HG03469 (cell line): ENCODE results near the gene MYO5A.
"Not testable (repeated sequence)": the region's sequence is repeated elsewhere in the genome, so short reads cannot be mapped to it uniquely, and the experiment has no call there.

ENCODE experiments used
- ATAC-seq: cut with Tn5 transposase; IDR thresholded peaks from one replicate; pipeline ENCODE4 v1.9.1; 2021; ENCODE audit warnings: mild to moderate bottlenecking, moderate library complexity, moderate number of reproducible peaks; ENCODE audit not compliant: unreplicated experiment

MYO5A gene

DNA sequence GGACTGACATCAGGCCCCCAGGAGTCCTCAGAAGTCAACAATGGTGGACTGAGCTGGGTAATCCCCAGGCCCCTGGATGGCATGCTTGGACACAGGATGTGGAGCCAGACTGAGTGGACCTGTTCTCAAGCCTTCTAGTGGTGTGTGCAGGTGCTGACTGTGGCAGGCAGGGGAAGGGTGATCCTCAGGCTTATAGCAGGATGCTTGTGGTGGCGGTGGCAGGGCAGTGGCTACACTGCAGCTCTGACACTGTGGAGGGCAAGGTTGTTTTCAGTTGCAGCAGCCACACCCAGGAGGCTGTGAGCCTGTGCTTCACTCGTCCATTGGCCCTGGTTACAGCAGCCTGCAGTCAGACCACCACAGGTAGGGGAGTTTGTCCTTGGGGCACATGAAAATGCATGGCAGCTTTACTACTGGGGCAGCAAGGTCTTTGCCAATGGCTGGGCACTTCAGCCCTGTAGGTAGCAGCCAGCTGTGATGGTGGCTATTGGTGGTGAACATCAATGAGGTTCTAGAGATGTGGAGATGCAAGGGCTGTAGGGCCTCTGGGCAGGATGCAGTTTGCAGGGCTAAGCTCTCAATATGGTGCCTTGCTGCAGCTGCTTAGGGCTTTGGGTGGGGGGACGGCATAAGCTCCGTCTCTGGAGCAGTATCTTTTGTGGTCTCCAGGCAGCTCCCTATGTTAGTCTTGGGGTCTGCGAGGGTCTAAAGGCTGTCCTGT lies 17.5 kb upstream of the MYO5A start:
- ATAC-seq: no peak

- ATAC-seq: no peak
Measured at GRCh38 chr15:52540374-52541012, 11.8 kb upstream of the MYO5A start.

DNA sequence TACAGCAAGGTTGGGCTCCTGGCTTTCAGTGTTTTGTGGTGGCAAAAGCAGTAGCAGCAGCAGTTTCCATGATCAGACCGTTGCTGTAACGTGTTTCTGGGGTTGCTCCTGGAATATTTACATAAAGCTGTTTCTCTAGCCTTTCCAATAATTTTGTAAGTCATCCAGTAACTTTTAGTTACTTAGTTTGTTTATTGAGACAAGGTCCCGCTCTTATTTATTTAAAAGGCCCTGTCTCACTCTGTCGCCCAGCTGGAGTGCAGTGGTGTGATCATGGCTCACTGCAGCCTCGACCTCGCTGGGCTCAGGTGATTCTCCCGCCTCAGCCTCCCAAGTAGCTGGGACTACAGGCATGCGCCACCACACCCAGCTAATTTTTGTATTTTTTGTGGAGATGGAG lies 8.8 kb upstream of the MYO5A start:
- ATAC-seq: no peak

DNA sequence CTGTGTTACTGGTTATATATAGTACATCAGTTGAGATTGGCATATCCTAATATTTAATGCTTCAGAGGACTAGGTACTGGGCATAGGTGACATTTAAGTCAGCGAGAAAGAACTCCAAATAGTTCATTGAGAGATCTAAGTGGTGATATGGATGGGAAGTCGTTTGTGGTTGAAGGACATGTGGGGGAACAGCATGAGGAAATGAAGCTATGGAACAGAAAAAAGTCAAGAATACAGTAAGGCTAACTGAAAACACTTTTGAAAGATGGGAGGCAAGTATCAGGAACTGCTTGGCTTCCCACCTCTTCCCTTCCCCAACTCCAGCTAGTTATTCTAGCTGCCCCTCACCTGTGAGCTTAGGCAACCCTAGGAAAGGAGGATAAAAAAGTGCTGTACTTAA lies 3.7 kb upstream of the MYO5A start:
- ATAC-seq: no peak

- no peak for ATAC-seq
Measured at GRCh38 chr15:52529940-52530339, 1.3 kb upstream of the MYO5A start.

DNA sequence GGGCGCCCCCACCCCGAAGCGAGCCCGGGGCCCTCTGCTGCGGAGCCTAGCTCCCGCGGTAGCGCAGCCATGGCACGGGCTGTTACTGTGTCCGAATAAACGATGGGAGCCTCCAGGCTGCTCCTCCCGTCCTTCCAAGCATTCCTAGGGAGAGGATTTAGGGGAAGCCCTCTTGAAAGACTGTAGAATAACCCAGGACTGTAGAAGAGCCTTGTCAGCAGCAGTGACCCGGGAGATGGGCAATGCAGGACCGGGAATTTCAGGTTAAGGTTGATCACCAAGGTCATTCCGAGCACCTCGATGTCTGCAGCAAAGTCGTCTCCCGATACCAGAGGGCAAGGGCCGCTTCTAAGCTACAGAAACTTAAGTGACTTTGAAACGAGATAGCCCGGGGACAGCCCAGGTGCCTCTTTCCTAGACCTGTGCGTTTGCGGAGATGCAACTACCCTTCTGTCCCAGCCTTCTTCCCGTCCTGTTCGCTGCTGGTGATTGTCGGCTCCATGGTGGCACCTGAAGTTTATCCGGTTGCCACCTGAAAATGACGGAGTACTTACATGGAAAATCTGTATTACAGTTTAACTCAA lies 753 bp upstream of the MYO5A start:
- ATAC-seq: no peak

DNA sequence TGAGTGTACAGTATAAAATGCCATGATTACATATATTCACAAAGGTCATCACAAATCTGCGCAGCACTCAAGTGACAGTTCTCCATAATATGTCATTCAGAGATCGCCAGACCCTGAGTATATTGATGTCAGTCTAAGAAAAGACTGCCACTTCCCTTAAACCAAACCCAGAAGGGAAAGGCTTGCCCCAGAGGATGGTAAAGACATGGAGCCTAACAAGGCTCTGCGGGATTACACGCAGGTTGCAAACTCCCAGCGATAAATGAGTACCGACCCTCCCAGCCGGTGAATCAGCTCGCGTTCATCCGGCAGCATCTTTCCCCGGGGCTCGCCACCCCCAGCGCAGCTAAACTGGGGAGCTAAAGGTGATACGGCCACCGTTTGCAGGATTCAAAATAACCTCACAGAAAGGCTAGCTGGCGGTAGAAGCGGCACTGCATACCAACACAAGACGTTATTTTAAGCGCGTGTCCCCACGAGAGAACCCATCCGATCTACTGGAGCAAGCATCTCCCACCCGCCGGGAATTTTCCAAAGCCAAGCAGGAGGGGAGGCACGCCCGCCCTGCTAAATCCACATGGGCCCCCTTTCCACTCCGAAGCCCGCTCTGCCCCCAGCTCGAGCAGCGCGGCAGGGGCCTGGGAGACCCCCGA lies 643 bp downstream of the MYO5A start:
- no peak for ATAC-seq

DNA sequence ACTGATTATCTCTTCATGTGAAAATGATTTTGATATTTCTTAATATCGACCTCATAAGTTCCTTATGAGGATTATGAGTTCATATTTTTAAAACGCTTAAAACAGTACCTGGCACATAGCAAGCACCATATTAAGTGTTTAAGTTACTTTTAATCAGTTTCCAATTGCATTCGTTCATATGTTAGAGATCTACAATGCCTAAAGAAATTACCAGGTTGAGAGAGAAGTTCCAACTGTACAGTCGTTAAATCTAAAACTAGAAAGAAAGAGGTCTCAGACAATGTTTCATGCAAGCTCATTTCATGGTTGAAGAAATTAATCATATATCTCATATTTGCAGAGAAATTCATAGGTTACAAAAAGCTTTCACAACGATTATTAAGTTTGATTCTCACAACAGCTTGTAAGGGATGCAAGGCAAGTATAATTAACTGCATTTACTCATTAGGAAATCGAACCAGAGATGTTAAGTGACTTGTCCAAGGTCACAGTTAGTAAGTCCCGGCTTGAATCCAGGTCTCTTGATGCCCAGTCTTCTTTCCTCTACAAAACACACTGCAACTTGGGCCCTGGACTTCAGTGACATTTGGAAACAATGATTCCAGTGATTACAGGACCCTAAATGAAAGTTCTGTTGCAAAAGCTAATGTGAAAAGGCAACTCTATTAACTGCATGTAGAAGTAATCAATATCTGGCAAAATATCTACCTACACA lies 1.3 kb downstream of the MYO5A start:
- ATAC-seq: no peak

DNA sequence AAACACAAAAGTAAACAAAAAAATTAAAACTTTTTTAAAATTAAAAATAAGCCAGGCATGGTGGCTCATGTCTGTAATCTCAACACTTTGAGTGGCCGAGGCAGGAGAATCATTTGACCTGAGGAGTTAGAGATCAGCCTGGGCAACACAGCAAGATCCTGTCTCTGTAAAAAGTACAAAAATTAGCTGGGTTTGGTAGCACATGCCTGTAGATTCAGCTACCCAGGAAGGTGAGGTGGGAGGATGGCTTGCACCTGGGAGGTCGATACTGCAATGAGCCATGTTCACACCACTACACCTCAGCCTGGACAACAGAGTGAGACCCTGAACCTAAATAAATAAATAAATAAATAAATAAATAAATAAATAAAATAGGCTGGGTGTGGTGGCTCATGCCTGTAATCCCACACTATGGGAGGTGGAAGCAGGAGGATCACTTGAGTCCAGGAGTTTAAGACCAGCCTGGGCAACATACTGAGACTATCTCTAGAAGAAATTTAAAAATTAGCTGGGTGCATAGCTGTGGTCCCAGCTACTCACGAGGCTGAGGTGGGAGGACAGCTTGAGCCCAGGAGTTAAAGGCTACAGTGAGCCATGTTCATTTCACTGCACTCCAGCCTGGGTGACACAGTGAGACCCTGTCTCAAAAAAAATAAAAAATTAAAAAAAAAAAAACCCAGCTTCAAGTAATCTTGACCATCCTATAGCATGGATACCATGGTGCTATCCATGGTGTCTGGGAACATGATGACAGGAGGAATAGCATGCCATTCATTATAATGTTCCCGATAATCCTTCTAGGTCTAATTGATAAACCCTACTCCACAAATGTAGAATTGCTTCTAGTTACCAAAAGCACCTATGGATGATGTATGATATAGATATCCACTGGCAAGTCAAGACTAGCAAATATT lies 4.2 kb downstream of the MYO5A start:
- no peak for ATAC-seq

DNA sequence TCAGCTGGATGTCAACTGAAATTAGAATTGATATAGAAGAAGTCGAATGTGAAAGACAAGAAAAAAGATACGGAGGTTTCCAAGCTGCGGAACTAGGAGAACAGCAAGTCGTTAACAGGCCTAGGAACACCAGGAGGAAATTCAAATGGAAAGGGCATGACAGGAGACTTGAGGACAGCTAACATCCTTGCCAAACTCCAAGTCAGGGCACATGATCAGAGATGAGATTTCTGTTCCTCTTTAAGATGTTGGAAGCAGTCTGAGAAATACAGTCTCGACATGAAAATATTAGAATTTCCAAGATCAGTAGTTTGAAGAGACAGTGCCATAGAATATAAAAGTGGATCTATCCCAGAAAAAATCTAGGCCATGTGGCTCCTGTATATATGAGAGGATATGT lies 5.0 kb downstream of the MYO5A start:
- ATAC-seq: no peak

- ATAC-seq: no peak
Measured at GRCh38 chr15:52523192-52523591, 5.5 kb downstream of the MYO5A start.

GRCh38 chr15:52521682-52522081 lies 7.0 kb downstream of the MYO5A start:
- ATAC-seq: no peak

DNA sequence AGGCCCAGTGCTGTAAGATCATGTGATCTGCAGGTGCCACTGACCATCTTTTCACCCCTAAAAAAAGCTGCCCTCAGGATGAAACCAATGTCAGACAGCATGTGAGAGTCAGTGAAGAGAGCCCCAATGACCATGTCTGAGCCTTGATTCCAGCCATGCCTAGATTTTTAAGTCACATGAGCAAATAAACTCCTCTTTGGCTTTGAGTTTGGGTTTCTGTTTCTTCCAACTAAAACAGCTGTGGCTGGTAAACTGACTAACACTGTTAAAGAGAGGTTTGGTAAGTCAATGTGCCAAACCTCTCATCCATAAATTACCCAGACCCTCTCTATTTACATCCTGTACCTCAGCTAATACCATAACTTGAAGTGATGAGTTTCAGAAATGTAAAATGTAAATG lies 8.3 kb downstream of the MYO5A start:
- no peak for ATAC-seq

- no peak for ATAC-seq
Measured at GRCh38 chr15:52518487-52519371, 10.0 kb downstream of the MYO5A start.

GRCh38 chr15:52517014-52517413 lies 11.7 kb downstream of the MYO5A start:
- no peak for ATAC-seq

GRCh38 chr15:52515343-52515742 lies 13.3 kb downstream of the MYO5A start:
- ATAC-seq: no peak

- ATAC-seq: no peak
Measured at GRCh38 chr15:52514482-52514881, 14.2 kb downstream of the MYO5A start.

DNA sequence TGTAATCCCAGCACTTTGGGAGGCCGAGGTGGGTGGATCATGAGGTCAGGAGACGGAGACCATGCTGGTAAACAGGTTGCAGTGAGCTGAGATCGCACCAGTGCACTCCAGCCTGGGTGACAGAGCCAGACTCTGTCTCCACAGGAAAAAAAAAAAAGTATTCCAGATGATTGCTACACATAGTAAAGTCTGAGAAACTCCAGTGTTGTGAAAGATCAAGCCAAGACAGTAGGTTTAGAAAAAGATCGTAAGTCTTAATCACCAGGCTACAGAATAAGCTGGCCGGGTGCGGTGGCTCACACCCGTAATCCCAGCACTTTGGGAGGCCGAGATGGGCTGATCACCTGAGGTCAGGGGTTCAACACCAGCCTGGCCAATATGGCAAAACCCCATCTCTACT lies 15.8 kb downstream of the MYO5A start:
- not testable (repeated sequence) for ATAC-seq

GRCh38 chr15:52511084-52511483 lies 17.6 kb downstream of the MYO5A start:
- ATAC-seq: no peak
